MM.1S (cell line): ENCODE results near the gene XK.

Source experiments
- EZH2 ChIP-seq: fragments of 300-600 bp; sonication (generic); optimal IDR thresholded peaks from 2 replicates; pipeline ENCODE3; 2017; ENCODE audit warnings: low read depth, mild to moderate bottlenecking, antibody characterized with exemption, low read length, mixed read lengths
- EZH2phosphoT487 ChIP-seq: fragments of 300-600 bp; sonication (generic); IDR thresholded peaks from 2 replicates; pipeline ENCODE4 v1.6.1; 2018; ENCODE audit warnings: antibody characterized with exemption, low read length
- TF ChIP-seq, protein P1 (sequence below): fragments of 300-600 bp; sonication (generic); IDR thresholded peaks from 2 replicates; pipeline ENCODE4 v1.5.1; 2016; ENCODE audit warnings: antibody characterized with exemption, low read length, mixed read lengths

DNA sequence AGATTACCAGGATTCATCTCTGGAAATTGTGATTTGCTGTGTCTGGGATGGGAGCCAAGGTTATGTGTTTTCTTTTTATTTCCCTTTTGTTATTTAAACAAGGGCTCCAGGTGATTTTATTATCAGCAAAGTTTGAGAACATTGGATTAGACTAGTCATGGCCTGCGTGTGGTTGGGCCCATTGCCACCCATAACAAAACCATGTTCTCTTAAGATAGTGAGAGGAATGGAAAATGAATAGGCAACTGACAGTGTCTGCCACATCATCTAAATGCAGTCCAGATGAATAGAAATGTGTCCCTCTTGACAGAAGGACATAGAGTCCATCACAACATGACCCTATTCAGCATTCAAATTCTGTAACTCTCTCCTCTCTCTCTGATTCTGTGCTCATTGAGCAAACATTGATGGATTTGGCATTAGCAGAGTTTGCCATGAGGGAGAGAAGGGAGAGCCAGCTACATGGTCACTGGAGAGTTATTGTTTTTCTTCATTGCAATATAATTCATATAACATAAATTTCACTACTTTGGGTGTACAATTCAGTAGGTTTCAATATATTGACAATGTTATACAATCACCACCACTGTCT is 11.7 kb downstream of the XK start:
- TF ChIP-seq, protein P1, sequence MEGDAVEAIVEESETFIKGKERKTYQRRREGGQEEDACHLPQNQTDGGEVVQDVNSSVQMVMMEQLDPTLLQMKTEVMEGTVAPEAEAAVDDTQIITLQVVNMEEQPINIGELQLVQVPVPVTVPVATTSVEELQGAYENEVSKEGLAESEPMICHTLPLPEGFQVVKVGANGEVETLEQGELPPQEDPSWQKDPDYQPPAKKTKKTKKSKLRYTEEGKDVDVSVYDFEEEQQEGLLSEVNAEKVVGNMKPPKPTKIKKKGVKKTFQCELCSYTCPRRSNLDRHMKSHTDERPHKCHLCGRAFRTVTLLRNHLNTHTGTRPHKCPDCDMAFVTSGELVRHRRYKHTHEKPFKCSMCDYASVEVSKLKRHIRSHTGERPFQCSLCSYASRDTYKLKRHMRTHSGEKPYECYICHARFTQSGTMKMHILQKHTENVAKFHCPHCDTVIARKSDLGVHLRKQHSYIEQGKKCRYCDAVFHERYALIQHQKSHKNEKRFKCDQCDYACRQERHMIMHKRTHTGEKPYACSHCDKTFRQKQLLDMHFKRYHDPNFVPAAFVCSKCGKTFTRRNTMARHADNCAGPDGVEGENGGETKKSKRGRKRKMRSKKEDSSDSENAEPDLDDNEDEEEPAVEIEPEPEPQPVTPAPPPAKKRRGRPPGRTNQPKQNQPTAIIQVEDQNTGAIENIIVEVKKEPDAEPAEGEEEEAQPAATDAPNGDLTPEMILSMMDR: no peak
- TF ChIP-seq EZH2 (no peak), EZH2phosphoT487 (no peak)
